Measurements from ENCODE around the gene KRTAP2-1. TPM values are rescaled to one million over a fixed set of nuclear protein-coding genes. Genes with fewer than 3 reads are reported as not detected.
"Not testable (repeated sequence)": the region's sequence is repeated elsewhere in the genome, so short reads cannot be mapped to it uniquely, and the experiment has no call there.

Gene KRTAP2-1, protein sequence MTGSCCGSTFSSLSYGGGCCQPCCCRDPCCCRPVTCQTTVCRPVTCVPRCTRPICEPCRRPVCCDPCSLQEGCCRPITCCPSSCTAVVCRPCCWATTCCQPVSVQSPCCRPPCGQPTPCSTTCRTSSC
- total RNA-seq (not detected), polyA plus RNA-seq (ENCODE audit: insufficient read length in 2 of 2) (not detected)
- long read RNA-seq, donor 1, result 0 reads
- long read RNA-seq, donor 2, result 0 reads
- long read RNA-seq, donor 3, result 0 reads
- long read RNA-seq, donor 4, result 0 reads

DNA sequence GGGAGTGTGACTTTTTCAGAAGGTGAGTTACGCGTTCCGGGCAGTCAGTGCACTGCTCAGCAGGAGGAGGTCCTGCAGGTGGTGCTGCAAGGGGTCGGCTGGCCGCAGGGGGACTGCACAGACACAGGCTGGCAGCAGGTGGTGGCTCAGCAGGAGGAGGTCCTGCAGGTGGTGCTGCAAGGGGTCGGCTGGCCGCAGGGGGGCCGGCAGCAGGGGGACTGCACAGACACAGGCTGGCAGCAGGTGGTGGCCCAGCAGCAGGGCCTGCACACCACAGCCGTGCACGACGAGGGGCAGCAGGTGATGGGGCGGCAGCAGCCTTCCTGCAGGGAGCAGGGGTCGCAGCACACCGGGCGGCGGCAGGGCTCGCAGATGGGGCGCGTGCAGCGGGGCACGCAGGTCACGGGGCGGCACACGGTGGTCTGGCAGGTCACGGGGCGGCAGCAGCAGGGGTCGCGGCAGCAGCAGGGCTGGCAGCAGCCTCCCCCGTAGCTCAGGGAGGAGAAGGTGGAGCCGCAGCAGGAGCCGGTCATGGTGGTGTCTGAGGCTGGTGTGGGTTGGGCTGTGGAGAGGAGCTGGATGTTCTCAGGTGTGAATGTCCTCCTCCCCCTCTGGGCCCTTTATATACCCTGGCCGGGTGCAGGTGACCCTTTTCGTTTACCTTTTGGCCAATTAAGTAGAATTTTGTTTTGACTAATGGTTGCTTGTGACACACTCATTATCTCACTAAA is at the start of gene KRTAP2-1:
Gene KRTAP2-1 (minus strand): TSS at position 582 of the 731 bp plus-strand sequence. CDS start 49 bp downstream, at position 533.
- not testable (repeated sequence) for H3K27me3 ChIP-seq (ENCODE audit: control insufficient read depth, insufficient read depth, low read length); H3K27ac ChIP-seq (ENCODE audit: low read depth, low read length); H3K9me3 ChIP-seq (ENCODE audit: control insufficient read depth, insufficient read depth, low read length); H3K4me1 ChIP-seq (ENCODE audit: control insufficient read depth, insufficient read depth, low read length); H3K4me3 ChIP-seq (ENCODE audit: low read depth, low read length); H3K36me3 ChIP-seq (ENCODE audit: control insufficient read depth, insufficient read depth, low read length); DNase-seq (ENCODE audit: low read depth in 4 of 6, low spot score in 6 of 6)
- whole genome bisulfite sequencing (ENCODE audit: insufficient coverage), result 44% methylated on average over 5 of the region's 33 CpGs

DNA sequence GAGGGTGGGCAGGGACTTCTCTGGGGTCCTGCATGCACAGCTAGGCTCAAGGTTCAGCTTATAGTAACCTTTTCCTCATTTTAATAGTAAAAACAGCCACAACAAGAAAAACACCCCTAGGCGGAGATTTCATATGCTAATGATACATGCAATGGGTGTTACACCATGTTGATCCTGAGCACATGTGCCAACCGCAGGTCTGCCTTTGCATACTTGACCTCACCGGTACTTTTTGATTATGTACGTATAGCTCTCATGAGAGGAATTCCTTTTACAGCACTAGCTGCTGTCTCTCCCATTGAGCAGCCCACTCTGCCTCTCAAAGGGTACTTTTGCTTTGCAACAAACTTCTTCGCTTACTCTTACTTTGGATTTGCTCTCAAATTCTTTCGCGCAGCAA is 48.9 kb upstream of the KRTAP2-1 start:
- no peak overlapping the region for H3K4me3 ChIP-seq (ENCODE audit: low read depth, low read length)
- H3K4me1 ChIP-seq (ENCODE audit: control insufficient read depth, insufficient read depth, low read length), result no peaks in the 10 kb centered on the region
- no peaks in the 10 kb centered on the region for H3K36me3 ChIP-seq (ENCODE audit: control insufficient read depth, insufficient read depth, low read length)
- no peak overlapping the region for H3K27ac ChIP-seq (ENCODE audit: low read depth, low read length)
- no peaks in the 10 kb centered on the region for H3K27me3 ChIP-seq (ENCODE audit: control insufficient read depth, insufficient read depth, low read length)
- H3K9me3 ChIP-seq (ENCODE audit: control insufficient read depth, insufficient read depth, low read length), result no peaks in the 10 kb centered on the region
- WGBS (ENCODE audit: insufficient coverage), result 76% methylated on average over 3 of the region's 7 CpGs
- DNase-seq (ENCODE audit: low read depth in 4 of 6, low spot score in 6 of 6), result no peak

DNA sequence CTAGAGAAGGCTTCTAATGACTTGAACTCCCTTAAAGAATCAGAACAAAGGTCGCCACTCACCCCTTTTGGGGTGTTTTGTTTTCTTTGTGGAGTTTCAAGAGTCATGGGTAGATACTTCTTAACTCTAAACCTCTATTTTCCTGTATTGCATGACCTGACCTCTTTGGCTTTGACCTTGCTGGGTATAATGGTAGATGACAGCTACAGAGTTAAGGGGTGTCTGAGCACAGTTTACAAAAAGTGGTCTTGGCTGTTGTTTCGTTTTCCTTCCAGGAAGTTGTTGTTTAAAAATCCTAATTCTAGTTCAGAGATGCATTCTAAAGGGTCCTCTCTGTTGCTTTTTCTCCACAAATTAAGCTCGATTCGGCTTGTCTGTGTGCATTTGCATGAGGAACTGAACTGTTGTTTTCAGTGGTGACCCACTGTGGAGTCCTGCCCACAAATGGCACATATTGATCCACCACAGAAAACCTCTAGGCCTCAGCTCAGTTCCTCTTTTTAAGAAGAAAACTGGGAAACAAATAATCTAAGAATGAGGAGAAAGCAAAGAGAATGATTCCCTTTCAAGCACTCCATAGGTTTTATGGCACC is 41.7 kb upstream of the KRTAP2-1 start:
- not testable (repeated sequence) for H3K4me3 ChIP-seq (ENCODE audit: low read depth, low read length); H3K36me3 ChIP-seq (ENCODE audit: control insufficient read depth, insufficient read depth, low read length); H3K4me1 ChIP-seq (ENCODE audit: control insufficient read depth, insufficient read depth, low read length); H3K27ac ChIP-seq (ENCODE audit: low read depth, low read length); H3K9me3 ChIP-seq (ENCODE audit: control insufficient read depth, insufficient read depth, low read length); DNase-seq (ENCODE audit: low read depth in 4 of 6, low spot score in 6 of 6); H3K27me3 ChIP-seq (ENCODE audit: control insufficient read depth, insufficient read depth, low read length)
- no CpG with 5 or more reads among the region's 4 CpGs for WGBS (ENCODE audit: insufficient coverage)

DNA sequence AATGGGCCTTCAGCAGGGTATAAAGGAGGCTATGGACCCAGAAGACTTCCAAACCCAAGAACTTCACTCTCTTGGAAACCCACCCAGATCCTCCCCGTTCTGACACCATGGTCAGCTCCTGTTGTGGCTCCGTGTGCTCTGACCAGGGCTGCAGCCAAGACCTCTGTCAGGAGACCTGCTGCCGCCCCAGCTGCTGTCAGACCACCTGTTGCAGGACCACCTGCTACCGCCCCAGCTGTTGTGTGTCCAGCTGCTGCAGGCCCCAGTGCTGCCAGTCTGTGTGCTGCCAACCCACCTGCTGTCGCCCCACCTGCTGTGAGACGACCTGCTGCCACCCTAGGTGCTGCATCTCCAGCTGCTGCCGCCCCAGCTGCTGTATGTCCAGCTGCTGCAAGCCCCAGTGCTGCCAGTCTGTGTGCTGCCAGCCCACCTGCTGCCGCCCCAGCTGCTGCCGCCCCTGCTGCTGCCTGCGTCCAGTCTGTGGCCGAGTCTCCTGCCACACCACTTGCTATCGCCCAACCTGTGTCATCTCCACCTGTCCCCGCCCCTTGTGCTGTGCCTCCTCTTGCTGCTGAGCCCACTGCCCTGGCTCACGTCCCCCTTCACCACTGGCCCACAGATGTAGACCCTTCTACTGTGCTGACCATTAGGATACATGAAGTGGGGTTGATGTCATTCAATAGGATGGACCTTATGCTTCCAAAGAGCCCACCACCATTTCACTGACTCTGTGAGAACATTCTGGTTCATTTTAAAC is 37.2 kb upstream of the KRTAP2-1 start, which contains the start of gene KRTAP4-7:
Gene KRTAP4-7 (plus strand): TSS at position 51 of the 757 bp plus-strand sequence. CDS start 57 bp downstream, at position 108.
- H3K9me3 ChIP-seq (ENCODE audit: control insufficient read depth, insufficient read depth, low read length); H3K4me1 ChIP-seq (ENCODE audit: control insufficient read depth, insufficient read depth, low read length); H3K36me3 ChIP-seq (ENCODE audit: control insufficient read depth, insufficient read depth, low read length); H3K27me3 ChIP-seq (ENCODE audit: control insufficient read depth, insufficient read depth, low read length); H3K27ac ChIP-seq (ENCODE audit: low read depth, low read length); DNase-seq (ENCODE audit: low read depth in 4 of 6, low spot score in 6 of 6); H3K4me3 ChIP-seq (ENCODE audit: low read depth, low read length): not testable (repeated sequence)
- WGBS (ENCODE audit: insufficient coverage), result 84% methylated on average over 12 of the region's 14 CpGs

DNA sequence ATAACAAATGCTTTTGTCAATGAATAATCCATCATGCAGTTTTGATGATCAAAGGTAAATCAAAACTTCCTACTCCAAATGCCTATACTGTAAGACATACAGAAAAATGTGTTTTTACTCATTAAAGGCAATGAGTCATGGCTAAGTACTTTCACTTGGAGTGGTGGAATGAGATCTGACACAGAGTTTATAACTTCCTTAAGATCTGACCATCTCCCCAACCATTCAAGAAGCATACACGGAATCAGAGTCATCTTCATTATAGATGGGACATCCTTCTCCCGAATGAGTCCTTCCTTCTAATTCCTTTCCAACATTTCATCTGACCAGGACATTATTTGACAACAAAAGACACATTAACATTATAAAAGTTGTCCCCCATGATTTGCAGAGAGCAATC is 36.3 kb upstream of the KRTAP2-1 start:
- not testable (repeated sequence) for H3K27me3 ChIP-seq (ENCODE audit: control insufficient read depth, insufficient read depth, low read length); H3K4me3 ChIP-seq (ENCODE audit: low read depth, low read length); H3K36me3 ChIP-seq (ENCODE audit: control insufficient read depth, insufficient read depth, low read length); DNase-seq (ENCODE audit: low read depth in 4 of 6, low spot score in 6 of 6); H3K4me1 ChIP-seq (ENCODE audit: control insufficient read depth, insufficient read depth, low read length); H3K9me3 ChIP-seq (ENCODE audit: control insufficient read depth, insufficient read depth, low read length); H3K27ac ChIP-seq (ENCODE audit: low read depth, low read length)
- WGBS (ENCODE audit: insufficient coverage), result no CpG with 5 or more reads among the region's 2 CpGs

DNA sequence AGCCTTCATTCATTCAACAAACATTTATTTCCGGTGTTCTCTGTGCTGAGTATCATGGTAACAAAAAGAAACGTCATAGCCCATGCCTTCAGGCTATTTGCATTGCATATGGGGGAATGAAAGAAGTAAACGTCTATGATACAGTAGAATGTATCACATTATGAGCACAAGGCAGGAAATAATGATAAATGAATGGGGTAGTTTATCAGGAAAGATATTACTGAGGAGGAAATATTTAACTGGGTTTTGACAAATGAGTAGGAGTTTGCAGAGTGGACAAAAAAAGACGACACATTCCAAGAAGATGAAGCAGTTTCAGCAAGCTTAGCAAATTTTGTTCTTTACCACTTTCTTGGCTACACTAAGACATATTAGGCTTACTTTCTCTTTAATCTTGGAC is 35.5 kb upstream of the KRTAP2-1 start:
- WGBS (ENCODE audit: insufficient coverage), result 76% methylated on average over 2 of the region's 4 CpGs

DNA sequence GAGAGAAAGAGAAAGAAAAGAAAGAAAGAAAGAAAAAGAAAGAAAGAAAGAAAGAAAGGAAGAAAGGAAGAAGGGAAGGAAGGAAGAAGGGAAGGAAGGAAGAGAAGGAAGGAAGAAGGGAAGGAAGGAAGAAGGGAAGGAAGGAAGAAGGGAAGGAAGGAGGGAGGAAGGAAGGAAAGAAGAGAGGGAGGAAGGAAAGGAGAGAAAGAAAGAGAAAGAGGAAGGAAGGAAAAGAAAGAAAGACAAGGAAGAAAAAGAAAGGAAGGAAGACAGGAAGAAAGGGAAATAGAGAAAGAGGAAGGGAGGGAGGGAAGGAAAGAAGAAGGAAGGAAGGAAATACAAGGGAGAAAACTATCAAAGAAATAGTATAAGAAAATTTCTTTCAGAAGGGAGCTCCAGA is 29.7 kb upstream of the KRTAP2-1 start:
- H3K4me1 ChIP-seq (ENCODE audit: control insufficient read depth, insufficient read depth, low read length), result no peaks in the 10 kb centered on the region
- no peaks in the 10 kb centered on the region for H3K27me3 ChIP-seq (ENCODE audit: control insufficient read depth, insufficient read depth, low read length)
- H3K36me3 ChIP-seq (ENCODE audit: control insufficient read depth, insufficient read depth, low read length), result no peaks in the 10 kb centered on the region
- H3K9me3 ChIP-seq (ENCODE audit: control insufficient read depth, insufficient read depth, low read length), result no peaks in the 10 kb centered on the region
- no peak overlapping the region for H3K4me3 ChIP-seq (ENCODE audit: low read depth, low read length)
- DNase-seq (ENCODE audit: low read depth in 4 of 6, low spot score in 6 of 6), result no peak
- H3K27ac ChIP-seq (ENCODE audit: low read depth, low read length), result no peak overlapping the region

More for the DNA sequence above, 35.5 kb upstream of the KRTAP2-1 start:
- DNase-seq (ENCODE audit: low read depth in 4 of 6, low spot score in 6 of 6), result no peak
- Histone ChIP-seq H3K4me1 (ENCODE audit: control insufficient read depth, insufficient read depth, low read length) (no peaks in the 10 kb centered on the region), H3K36me3 (ENCODE audit: control insufficient read depth, insufficient read depth, low read length) (no peaks in the 10 kb centered on the region), H3K4me3 (ENCODE audit: low read depth, low read length) (no peak overlapping the region), H3K27me3 (ENCODE audit: control insufficient read depth, insufficient read depth, low read length) (no peaks in the 10 kb centered on the region), H3K9me3 (ENCODE audit: control insufficient read depth, insufficient read depth, low read length) (no peaks in the 10 kb centered on the region), H3K27ac (ENCODE audit: low read depth, low read length) (no peak overlapping the region)

DNA sequence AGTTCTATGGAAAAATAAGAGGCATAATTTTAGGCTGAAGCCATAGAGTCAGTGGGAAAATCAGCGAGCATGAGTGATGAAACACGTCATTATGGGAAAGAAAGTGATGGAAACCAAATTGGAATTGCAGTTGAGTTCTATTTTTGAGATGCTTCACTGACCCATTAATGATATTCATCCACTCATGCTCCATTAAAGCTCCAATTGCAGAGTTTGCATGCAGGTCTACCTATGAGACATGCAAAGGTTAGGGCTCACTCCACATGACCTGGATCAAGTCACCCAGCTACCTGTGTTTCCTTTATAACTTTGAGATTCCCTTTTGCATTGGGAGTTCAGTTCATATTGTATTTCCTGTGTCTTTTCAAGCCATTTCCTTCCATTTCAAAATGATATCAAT is 26.6 kb upstream of the KRTAP2-1 start:
- no peaks in the 10 kb centered on the region for H3K9me3 ChIP-seq (ENCODE audit: control insufficient read depth, insufficient read depth, low read length)
- DNase-seq (ENCODE audit: low read depth in 4 of 6, low spot score in 6 of 6), result no peak
- no peak overlapping the region for H3K27ac ChIP-seq (ENCODE audit: low read depth, low read length)
- WGBS (ENCODE audit: insufficient coverage), result no CpG with 5 or more reads among the region's 2 CpGs
- no peaks in the 10 kb centered on the region for H3K27me3 ChIP-seq (ENCODE audit: control insufficient read depth, insufficient read depth, low read length)
- H3K36me3 ChIP-seq (ENCODE audit: control insufficient read depth, insufficient read depth, low read length), result no peaks in the 10 kb centered on the region
- no peak overlapping the region for H3K4me3 ChIP-seq (ENCODE audit: low read depth, low read length)
- H3K4me1 ChIP-seq (ENCODE audit: control insufficient read depth, insufficient read depth, low read length), result no peaks in the 10 kb centered on the region

DNA sequence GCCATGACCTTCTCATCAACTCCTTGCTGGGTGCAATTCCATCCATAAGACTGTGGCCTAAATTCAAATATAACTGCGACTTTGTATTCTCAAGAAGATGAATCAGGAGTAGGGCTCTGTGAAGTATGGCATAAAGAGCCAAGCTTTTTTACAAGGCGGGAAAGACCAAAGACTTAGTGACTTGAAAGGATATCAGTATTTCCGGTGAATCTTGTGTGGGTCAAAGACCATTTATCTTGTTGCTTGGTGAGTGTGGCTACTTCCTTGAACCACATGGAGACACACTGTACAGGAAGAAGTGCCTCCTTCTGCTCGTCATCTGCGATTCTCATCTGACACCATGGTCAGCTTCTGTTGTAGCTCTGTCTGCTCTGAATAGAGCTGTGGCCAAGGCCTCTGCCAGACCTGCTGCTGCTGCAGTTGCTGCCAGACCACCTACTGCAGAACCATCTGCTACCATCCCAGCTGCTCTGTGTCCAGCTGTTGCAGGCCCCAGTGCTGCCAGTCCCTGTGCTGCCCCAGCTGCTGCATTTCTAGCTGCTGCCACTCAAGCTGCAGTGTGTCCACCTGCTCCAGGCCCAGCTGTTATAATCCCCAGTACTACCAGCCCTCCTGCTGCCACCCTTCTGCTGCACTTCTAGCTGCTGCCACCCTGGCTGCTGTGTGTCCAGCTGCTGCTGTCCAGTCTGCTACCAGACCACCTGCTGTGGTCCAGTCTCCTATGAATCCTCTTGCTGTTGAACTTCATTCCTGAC is 24.7 kb upstream of the KRTAP2-1 start:
- Histone ChIP-seq H3K36me3 (ENCODE audit: control insufficient read depth, insufficient read depth, low read length) (no peaks in the 10 kb centered on the region), H3K27ac (ENCODE audit: low read depth, low read length) (no peak overlapping the region), H3K9me3 (ENCODE audit: control insufficient read depth, insufficient read depth, low read length) (no peaks in the 10 kb centered on the region), H3K4me1 (ENCODE audit: control insufficient read depth, insufficient read depth, low read length) (no peaks in the 10 kb centered on the region), H3K27me3 (ENCODE audit: control insufficient read depth, insufficient read depth, low read length) (no peaks in the 10 kb centered on the region), H3K4me3 (ENCODE audit: low read depth, low read length) (no peak overlapping the region)
- no peak for DNase-seq (ENCODE audit: low read depth in 4 of 6, low spot score in 6 of 6)
- 86% methylated on average over 4 of the region's 5 CpGs for WGBS (ENCODE audit: insufficient coverage)

Data from spinal cord (tissue), 10 donors.